Stimulated activated CD4-positive, alpha-beta T cell treated with anti-CD3 and anti-CD28 coated beads, Interleukin-2, amount 100 ng/mL, for 24 hours (primary cell): Measurements from ENCODE around the gene SCAMP4.

Experiments used
- DNase-seq, 2 donors: peaks; one replicate each; pipeline ENCODE4 v3.0.0-alpha.2; 2020

Gene SCAMP4

DNA sequence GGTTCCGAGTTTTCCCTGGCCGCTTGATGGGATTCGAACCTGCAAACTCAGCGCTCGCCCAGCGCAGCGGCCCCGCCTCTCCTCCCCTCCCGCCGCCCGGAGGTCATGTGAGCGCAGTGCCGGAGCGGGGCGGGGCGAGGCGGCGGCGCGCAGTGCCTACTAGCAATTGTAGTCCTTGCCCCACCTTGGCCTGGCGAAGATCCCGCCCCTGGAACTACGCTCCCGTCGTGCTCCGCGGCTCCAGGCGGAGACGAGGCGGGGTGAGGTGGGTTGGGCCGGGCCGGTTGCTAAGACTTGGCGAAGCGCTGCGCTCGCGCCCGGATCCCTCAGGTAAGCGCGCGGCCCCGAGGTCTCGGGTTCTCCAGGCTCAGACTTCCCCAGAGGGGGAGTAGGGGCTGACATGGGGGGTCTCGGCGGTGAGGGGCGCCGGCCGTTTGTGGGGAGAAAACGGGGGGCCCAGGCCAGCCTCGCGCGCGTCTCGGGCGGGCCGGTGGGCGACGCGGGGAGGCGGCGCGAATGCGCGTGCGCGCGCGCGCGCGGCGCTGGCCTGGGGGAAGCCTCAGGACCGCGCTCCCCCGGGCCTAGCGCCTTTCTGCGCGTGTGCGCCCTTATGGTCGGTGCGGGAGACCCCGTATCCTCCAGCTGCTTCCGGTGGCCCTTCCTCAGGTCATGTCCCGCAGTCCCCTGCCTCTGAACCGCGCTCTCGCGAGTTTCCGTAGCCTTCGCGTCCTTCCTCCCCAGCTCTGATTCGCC is at the start of gene SCAMP4, which contains the start of gene ADAT3:
Gene SCAMP4, plus strand, starts transcription at position 290 of the 753 bp plus-strand sequence. CDS start 9,621 bp downstream, outside the sequence.
Gene ADAT3, plus strand, starts transcription at position 290 of the 753 bp plus-strand sequence. CDS start 6,649 bp downstream, outside the sequence.
- peak; percentile 98 to 99 for DNase-seq

GRCh38 chr19:1855828-1856255 is 49.4 kb upstream of the SCAMP4 start:
- DNase-seq, result peak in 1 of 2 donors; percentile 50

DNA sequence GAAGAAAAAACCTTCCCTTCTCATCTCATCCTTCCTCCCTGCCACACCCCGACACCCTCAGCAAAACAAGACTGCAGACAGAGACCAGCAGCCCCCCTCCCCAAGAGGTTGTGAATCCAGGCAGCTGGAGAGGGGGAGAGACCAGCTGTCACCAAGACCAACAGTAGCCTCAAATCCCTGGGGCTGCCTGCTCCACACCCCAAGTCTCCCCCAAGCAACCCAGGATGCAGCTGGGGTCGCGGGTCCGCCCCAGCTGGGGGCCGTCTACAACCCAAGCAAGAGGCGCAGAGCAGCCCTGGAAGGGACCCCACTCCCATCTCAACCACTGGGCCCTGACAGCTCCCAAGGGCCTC is 48.9 kb upstream of the SCAMP4 start:
- no peak for DNase-seq

DNA sequence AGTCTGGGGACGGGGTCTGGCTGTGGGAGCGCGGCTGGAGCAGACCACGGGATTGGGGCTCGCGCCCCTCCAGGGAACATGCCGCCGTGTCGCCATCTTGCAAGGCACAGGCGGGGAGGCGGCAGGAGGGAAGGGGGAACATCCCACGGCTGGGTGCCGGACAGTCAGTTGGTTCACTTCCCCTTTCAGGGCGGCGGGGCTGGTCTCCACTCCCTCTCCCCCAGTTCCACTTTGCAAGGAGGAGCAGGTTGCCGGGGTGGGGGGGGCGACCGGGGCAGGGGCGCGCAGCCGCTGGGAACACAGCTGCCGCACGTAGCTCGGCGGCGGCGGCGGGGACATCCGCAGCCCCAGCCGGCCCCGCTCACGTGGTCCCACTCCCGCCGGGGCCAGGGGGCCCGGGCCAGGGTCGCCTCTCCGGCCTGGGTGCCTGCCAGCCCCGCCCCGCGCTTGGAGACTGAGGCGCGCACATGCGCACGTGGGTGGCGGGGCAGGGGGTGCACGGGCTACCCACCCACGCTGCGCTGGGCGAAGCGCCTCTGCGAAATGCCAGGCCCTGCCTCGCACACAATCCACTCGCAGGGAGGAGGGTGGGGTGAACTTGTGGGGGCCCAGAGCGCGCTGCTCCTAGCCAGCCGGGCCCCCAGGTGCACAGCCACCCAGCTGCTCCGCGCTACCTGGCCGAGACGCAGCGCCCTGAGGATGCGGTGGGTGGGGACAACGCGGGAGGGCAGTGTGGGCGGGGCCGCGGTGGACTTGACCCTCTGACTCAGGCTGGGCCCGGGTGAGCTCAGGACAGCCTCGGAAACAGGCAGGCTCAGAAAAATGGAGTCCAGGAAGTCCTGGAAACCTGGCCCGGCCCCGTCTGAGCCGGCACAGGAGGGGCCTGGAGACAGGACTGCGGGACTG is 48.2 kb upstream of the SCAMP4 start:
- DNase-seq, result peak; percentile 44 to 67

DNA sequence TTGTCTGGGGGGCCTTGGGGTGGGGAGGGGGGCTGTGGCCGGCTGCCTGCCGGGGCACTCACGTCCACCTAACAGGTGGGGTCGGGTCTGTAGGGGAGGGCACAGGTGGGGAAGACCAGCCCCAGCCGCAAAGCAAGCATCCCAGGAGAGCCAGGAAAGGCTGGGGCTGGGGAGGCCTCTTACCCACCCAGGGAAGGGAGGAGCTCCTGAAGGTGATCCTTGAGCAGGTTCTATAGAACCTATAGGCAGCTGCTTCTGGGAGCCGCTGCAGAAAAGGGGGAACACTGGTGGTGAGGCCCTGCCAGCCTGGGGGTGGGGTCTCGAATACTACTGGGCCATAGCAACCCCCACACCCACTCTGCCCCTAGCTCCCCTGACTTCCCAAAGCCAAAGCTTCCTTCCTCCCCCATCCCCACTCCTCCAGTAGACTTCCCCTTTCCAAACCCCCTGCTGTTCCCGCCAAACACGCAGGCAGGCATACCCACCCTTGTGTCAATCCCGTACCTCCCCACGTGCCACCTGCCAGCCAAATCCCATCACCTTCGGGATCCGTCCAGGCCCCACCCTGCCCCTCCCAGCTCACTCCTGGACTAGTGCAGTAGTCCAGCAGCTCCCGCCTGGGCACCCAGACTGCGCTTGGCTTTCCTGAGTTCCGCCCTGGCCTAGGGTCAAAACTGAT is 47.4 kb upstream of the SCAMP4 start:
- no peak for DNase-seq

- no peak for DNase-seq
These were observed 46.7 kb upstream of the SCAMP4 start for GRCh38 chr19:1858412-1859081.

DNA sequence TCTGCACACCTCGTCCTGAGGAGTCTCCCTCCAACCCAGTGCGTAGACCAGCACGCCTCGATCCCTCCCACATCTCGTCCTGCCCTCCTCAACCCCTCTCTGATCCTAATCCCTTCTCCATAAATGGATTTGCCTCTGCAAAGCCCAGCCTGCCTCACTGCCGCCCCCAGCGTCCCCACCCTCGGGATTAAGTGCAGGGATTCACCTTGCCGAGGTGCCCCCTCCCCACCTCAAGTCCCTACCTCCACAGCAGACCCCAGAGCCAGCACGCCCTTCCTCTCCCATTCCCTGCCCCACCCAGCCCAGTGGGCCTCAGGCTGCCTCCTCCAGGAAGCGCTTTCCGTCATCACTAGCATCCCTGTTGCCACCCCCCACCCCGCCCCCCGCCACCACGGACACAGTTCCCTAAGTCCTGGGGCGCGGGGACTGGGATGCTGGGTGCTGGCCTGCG is 45.8 kb upstream of the SCAMP4 start:
- DNase-seq, result no peak

- DNase-seq, result peak in 1 of 2 donors; percentile 64
These were observed 45.0 kb upstream of the SCAMP4 start for GRCh38 chr19:1860042-1860775.

- no peak for DNase-seq
These were observed 44.2 kb upstream of the SCAMP4 start for GRCh38 chr19:1860821-1861598.

- no peak for DNase-seq
These were observed 43.6 kb upstream of the SCAMP4 start for GRCh38 chr19:1861599-1862031.

DNA sequence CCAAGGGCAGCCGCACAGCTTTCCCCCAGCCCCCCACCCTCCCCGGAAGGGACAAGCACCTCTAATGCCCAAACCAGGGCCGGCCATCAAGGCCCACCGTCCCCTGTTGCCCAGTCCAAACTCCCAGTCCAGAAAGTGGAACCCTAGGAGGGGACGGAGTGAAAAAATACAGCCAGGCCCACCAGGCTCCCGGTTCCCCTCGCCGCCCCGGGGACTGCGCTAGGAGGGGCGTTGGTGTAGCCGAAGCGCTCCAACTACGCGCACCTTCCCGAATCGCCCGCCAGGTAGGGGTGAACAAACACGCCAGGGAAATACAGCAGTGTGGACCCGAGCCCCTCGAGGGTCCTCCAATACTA is 43.2 kb upstream of the SCAMP4 start:
- DNase-seq, result no peak

- peak; percentile 66 to 73 for DNase-seq
These were observed 42.5 kb upstream of the SCAMP4 start for GRCh38 chr19:1862424-1863327.

- no peak for DNase-seq
These were observed 41.9 kb upstream of the SCAMP4 start, which contains the start of gene KLF16 for GRCh38 chr19:1863328-1863637. KLF16 (minus strand) TSS chr19:1863579; CDS start chr19:1863497, 82 bp downstream.

DNA sequence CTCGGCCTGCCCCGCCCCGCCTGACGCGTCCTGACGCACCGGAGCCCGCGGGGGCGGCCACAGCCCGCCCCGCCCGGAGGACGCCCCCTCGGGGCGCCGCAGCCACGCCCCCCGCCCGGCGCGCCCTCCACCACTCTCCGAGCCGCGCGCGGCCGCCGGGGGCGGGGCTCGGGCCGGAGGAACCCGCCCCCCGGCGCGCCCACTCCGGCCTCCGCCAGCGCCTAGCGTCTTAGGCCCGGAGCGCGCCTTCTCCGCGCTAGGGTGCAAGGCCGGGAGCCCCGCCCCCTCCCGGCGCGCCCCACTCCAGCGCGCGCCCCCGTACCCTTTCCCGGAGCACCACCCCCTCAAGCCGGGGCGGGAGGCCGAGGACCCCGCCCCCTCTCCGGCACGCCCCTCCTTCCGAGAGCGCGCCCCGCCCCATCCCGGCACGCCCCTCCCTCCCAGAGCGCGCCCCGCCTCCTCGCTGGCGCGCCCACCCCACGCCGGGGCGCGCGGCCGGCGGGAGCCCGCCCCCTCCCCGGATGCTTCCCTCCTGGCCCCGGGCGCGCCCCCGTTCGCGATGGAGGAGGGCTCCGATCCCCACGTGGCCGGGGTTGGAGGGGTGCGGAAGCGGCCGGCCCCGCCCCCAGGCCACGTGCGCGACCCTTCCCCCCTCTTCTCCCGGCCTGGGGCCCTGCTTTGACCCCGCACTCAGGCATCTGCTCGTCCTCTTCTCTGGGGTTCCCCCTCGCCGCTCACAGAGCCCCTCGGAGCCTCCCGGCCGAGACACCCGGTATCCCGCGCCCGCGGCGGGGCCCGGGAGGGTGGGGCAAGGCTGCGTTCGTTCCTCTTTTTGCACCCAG is 41.3 kb upstream of the SCAMP4 start:
- peak; percentile 94 to 95 for DNase-seq

- peak; percentile 69 to 72 for DNase-seq
These were observed 40.6 kb upstream of the SCAMP4 start for GRCh38 chr19:1864480-1865171.

DNA sequence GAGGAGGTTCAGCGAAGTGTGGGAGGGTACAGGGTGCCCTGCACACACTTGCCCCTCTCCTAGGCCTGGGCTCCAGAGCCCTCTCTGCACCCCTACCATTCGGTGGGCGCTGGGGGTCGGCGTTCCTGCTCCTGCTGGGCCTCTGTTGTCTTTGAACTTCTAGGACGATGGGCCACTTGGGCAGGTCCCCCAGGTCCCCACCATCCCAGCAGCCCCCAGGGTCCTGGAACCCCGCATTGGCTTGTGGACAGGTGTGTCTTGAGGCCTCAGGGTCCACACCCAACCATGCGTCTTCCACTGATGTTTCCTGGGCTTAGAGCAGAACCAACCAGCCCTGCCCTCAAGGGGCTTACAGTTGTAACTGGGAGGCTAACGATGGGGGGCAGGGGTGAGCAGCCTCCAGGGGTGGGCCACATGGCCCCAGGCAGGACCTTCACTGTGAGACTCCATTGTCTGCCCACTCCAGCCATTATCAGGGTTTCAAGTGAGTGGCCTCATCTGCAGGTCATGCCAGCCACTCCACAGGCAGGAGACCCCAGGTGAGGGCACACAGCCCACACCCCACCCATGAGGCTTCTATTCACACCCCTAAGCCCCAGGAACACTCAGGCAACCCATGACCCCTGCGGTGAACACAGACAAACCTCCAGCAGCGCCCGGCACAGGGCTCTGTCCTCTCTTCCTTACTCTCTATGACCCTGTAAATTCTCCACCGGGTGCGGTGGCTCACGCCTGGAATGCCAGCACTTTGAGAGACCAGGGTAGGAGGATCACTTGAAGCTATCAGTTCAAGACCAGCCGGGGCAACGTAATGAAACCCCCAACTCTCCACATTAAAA is 39.8 kb upstream of the SCAMP4 start:
- no peak for DNase-seq

- no peak for DNase-seq
These were observed 38.4 kb upstream of the SCAMP4 start for GRCh38 chr19:1866693-1867348.
